ENCODE data around the gene MTREX.

The MTREX gene

DNA sequence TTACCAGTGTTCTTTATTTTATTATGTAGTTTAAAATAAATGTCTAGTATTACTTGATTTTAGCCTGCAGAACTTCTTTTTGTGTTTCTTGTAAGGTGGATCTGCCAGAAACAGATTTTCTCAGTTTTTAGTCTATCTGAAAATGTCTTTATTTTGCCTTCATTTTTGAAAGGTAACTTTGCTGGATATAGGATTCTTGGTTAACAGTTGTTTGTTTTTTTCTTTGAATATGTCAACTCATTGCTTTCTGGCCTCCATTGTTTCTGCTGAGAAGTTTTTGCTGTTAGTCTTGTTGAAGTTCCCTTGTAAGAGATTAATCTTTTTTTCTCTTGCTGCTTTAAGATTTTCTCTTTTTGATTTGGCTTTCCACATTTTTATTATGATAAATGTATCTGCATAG is 75.5 kb downstream of the MTREX start:
- no peak for DNase-seq (ENCODE audit: low read depth)

DNA sequence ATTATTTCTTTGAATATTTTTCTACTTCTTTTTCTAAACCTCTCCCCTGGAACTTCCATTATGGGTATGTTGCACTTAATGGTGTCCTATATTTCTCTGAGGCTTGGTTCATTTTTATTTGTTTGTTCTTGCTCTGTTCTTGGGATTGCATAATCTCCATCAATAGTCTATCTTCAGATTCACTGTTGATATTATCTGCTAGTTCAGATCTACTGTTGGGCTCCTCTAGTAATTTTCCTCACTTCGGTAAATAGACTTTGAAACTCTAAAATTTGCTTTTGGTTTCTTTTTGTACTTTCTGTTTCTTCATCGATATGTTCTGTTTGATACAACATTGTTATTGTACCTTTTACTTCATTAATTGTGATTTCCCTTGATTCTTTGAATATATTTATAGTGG is 76.3 kb downstream of the MTREX start:
- no peak for DNase-seq (ENCODE audit: low read depth)

DNA sequence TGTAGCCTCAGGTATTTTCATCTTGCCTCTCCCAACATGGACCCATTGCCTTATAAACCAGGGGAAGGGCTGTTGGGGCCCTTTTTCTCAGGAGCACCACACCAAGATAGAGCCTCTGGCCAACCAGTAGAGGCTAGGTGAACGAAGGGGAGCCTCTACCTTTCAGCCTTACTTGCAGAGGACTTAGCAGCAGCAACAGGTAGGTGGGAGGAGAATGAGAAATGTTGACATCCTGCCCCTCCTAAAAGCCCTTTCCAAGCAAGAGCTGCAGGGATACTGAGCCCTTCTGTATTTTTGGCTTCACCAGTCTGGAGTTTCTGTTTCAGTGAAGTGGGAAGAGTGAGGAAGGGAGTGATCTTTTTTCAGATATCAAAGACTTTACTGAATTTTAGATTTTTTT is 77.4 kb downstream of the MTREX start:
- DNase-seq (ENCODE audit: low read depth), result no peak

DNA sequence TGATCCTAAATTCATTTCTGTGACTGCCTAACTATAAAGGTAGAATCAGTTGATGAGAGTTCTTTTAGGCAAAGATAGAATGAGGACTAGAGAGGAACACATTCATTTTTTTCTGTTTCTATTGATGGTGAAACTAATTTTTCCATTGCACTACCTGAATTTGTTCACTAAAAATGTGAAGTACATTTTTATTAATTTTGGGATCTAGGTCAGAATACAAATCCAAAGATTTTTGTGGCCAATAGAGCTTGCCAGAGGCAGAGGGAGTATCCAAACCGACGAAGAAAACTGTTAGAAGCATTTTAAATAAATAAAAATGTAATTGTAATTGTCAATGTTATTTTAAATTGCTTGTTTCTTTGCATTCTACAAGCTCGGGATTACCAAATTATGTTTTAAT is 78.1 kb downstream of the MTREX start:
- no peak for DNase-seq (ENCODE audit: low read depth)

DNA sequence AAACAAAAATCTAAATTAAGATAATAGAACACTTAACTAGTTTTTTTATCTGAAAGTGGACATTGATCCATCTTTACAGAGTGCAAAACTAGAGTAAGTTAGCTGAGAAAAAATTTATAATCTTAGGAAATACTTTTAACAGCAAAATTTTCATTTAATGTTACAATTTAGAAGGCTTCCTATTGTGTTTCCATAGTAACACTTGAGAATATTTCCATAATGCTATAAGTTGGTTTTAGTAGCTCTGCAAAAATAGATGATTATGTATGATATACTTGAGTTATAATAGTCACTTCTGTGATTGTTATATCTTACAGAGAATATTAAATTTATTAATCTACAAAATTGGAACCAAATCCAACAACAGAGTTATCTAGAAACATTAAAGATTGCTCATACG is 78.6 kb downstream of the MTREX start:
- no peak for DNase-seq (ENCODE audit: low read depth)

DNA sequence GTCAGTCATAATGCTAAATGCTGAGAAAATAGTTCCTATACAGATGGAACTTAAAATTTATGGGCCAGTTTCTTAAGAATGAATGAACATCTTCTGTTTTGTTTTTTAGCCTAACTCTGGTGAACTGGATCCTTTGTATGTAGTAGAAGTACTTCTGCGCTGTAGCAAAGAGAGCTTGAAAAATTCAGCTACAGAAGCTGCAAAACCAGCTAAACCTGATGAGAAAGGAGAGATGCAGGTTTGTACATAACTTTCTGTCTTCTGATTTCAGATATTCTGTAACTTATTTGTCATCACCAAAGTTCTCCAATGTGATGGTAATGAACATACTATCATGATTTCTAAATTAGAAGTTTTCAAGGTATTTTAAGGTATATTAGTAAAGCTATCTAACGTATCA is 80.1 kb downstream of the MTREX start:
- DNase-seq (ENCODE audit: low read depth), result no peak

DNA sequence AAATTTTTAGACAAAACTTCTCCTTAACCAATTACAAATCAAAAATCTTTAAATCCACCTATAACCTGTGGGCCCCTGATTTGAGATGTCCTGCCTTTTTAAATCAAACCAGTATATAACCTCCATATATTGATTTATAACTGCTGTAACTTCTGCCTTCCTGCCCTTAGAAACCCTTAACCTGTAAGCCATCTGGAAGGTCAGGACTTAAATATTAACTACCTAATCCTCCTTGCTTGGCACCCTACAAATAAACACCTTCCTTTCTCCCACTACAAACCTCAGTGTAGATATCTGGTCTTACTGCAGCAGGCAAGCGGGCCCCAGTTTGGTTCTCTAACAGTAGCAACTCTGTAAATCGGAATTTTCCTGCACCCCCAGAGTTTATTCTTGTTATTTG is 83.9 kb downstream of the MTREX start:
- no peak for DNase-seq (ENCODE audit: low read depth)

DNA sequence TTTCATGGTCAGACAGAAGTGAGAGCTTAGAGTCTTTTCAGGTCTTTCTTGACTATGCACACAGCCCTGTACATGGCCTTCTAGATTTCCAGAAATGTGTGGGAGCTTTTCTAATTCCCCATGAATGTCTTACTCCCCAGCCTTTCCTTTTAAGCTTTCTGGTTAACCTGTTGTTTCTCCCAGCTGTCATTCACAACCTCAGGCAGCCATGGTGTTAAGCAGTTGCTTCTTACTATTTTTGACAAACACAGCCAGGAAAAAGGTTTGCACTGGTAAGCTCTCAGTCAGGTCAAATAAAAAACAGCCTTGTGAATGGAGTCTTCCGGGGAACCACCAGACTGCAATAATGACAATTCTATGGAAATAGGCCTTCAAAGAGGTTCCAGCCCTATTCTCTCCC is 84.9 kb downstream of the MTREX start:
- DNase-seq (ENCODE audit: low read depth), result no peak

DNA sequence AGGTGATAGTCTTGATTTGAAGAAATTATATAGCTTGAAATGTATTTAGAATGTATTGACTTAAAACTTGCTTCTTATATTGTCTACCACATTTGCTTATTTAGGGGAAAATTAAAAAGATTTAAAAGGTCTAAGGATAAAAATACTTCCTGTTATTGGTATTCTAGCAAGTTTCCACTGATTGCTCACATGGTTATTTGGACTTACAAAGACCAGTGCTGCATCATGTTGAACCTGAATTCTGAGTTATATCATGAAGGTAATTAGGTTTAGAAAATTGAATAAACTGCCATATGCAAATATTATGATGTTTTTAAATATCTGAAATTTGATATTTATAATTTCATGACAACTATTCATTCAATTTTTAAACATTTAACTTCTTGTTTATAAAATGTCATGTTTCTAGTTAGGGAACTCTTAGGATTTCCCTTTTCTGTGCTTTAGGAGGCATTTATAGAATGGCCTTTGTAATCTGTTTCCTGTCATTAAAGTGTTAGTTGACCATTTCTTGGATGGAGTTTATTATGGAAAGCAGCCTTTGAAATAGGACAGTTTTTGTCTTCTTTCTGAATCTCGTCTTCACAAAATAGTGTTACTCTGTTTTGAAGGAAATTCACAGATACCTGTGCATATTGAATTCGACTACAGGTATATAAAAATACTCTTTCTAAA is 85.8 kb downstream of the MTREX start:
- no peak for DNase-seq (ENCODE audit: low read depth)

DNA sequence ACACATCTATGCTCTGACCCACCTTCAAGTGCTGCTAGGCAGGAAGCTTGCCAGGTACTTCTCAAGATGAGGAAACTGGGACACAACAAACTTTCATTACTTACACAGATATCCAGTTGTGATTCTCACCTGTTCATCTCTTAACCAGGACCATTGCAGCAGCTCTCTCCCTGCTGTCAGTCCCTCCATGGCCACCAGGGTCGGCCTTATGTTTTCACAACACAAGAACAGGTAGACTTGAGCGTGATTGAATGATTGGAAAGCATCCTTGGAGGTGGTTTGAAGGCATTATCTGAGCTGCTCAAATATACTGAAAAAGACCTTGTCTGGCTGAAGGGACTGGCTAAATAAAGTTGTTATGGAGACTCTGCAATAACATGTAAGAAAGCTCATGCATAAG is 94.4 kb downstream of the MTREX start:
- no peak for DNase-seq (ENCODE audit: low read depth)

DNA sequence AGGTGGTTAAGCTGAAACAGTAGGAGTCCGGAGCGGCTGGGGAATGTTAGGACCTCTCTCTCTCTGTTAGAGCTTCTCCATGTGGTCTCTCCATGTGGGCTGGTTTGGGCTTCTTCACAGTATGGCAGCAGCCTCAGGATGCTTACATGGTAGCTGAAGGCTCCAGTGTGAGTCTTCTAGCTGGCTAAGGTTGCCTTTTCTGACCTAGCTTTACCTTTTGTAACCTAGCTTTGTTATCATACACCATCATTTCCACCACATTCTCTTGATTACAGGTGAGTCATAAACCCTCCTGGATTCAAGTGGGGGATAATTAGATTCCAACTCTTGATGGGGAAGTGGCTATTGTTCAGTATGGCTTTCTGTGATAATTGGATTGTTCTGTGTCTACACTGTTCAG is 98.5 kb downstream of the MTREX start:
- no peak for DNase-seq (ENCODE audit: low read depth)

DNA sequence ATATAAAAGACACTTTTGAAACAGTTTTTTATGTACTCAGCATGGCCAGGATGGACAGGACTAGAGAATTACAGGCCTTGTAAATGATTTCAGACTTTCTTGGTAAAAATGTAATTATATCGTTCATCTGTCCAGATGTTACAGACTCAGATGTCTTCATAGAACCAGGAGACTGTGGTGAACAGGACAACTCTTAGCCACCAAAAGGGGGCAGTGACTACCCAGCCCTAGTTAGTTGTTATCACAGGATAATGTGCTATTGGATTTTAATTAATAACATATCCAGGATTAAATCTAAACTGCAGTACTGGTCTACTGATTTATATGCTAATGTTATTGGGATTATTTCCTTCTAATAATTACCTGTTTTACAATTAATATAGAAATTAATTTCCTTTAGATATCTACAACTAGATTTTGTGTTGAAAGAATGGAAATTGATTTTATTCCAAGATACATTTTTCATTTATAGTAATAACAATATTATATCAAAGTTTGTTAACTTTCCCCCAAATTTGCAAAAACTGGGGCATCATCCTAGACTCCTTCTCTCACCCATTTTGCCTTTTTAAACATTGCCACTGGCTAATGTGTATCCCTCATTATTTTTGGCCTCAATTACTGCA is 99.4 kb downstream of the MTREX start:
- no peak for DNase-seq (ENCODE audit: low read depth)

DNA sequence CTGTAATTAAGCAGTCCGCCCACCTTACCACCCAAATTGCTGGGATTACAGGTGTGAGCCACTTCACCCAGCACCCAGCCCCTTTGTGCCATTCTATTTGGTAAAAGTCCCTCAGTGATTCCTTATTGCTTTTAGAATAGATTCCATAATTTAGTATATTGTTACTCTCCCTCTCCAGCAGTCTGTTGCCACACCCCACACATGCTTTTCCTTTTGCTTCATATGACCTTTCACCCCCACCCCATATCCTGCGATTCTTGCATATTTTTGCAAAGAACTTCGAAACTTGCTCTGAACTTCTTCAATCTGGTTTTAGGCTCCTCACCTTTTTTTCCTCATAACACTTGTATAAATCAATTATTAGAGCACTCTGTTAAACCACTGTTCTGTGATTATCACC is 100.2 kb downstream of the MTREX start:
- no peak for DNase-seq (ENCODE audit: low read depth)

DNA sequence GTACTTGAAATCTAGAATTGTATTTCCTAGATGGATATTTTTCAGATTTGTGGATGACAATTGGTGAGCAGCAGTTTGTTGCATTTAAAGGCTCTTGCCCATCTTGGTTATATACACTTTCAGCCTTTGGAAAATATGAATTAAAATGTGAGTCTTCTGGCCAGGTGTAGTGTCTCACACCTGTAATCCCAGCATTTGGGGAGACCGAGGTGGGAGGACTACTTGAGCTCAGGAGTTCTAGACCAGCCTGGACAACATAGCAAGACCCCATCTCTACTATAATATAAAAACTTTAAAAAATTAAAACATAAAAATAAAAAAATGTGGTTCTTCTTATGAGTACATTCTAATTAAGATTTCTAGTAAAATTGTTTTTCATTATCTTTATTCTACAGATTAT is 102.0 kb downstream of the MTREX start:
- DNase-seq (ENCODE audit: low read depth), result no peak

DNA sequence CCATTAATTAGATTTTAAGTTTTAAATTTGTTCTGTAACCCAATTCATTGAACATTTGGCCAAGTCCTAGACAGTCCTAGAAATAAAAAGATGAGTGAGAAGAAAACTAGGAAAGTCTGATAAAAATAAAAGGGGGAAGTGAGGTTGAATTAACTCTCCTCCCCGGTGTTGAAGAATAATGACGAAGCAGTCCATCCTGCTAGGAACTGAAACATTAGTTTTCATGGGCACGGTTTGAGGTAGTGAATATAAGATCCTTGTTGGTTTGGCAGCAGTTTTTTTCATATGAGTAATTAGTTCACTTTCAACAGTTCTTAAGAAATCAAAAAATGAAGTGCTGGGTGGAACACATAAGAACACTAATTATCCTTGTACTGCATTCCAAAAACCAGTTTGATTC is 103.1 kb downstream of the MTREX start:
- no peak for DNase-seq (ENCODE audit: low read depth)

DNA sequence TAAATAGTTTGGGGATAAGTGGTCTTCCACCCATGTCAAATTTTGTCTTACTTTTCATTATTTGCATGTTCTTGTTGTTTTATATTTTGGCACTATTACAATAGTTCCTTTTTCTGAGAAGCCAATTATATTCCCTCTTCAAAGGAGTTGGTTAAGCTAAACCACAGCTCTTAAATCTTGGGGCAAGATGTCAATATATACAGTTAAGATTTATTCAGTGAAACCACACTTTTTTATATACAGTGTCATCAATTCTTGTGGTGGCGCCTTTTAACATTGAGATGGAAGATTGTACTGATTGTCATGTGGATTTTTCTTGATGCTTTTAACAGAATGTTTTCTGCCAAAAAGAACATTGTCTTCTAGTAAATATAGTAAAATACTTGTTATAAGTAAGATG is 104.1 kb downstream of the MTREX start:
- DNase-seq (ENCODE audit: low read depth), result no peak

DNA sequence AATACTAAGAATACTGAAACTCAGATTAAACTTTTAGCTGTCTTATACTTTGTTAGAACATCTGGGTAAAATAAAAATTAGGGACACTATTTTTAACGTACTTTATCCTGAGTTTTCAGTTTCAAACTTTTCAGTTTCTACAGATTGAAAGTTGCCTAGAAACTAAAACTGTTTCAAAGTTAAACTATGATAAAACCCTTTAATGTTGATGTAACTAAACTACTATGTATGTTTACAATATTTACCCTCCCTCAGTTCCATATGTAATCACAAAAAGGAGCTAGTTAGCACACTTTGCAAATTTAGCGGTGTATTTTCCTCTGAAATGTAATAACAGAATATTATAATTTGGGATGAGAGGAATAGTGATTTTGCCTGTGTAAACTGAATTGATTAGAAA is 105.9 kb downstream of the MTREX start:
- no peak for DNase-seq (ENCODE audit: low read depth)

DNA sequence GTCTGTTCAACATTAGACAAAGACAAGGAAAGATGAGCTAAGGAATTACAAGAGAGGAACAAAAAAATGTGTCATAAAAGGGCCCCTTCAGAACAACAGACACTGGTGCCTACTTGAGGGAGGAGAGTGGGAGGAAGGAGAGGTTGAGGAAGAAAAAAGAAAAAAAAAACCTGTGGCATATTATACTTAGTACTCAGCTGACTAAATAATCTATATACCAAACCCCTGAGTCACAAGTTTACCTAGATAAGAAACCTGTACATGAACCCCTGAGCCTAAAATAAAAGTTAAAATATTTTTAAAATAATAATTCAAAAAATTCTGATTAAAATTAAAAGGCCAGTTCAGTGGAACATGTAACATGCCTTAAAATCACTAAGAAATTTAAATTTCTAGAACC is 107.3 kb downstream of the MTREX start:
- no peak for DNase-seq (ENCODE audit: low read depth)

DNA sequence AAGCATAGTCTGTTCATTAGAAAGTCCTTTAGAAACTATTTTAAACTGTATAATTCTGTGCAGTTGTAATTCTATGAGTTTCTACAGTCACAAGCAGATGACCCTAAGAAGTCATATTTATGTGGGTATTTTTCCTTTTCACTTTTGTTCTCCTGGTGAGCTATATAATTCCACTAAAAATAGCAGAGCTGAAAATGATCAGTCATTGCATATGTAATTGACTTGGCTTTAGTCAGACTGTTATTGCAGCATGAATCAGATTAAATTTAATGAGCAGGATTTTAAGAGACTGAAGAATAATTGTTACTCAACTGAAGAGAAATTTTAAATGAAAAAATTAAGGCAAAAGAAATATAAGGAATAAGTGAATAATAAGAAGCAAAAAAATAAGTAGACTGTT is 108.5 kb downstream of the MTREX start:
- no peak for DNase-seq (ENCODE audit: low read depth)

DNA sequence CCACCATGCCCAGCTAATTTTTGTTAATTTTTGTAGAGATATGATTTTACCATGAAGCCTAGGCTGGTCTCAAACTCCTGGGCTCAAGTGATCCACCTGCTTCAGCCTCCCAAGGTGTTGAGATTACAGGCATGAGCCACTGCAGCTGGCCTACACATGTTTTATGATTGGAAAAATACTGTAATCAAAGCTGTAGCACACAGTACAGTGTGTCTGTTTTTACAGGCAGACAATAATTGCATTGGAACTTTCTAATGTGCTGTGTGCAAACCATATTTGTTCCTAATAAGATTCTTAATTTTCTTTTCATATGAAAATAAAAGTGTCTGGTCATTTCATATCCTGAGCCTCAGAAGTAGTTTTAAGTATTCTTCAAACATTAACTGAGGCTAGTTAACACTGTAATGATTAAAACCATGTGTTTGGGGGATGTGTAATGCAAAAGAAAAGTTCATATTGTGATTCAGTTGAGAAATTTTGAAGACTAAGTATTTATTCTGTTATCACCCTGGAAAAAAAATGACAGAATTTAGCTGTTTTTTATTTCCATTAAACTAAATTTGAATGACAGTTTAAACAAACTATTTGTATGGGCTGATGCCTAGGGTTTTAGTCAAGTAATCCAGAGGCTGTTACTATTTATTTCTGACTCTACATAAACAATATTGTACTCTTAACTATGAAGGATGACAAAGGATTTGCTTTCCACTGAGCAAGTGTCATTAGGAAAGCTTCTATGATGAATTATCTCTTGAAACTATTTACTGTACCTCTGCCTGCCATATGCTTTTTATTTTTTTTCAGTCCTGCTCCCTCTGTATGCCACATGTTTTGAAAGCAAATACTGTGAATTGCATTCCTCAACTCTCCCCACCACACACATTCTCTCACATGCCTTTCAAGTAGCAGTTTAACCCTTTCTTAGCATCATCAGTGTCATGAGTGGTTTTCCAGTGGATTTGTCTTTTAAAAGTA is 111.5 kb downstream of the MTREX start:
- DNase-seq (ENCODE audit: low read depth), result no peak

DNA sequence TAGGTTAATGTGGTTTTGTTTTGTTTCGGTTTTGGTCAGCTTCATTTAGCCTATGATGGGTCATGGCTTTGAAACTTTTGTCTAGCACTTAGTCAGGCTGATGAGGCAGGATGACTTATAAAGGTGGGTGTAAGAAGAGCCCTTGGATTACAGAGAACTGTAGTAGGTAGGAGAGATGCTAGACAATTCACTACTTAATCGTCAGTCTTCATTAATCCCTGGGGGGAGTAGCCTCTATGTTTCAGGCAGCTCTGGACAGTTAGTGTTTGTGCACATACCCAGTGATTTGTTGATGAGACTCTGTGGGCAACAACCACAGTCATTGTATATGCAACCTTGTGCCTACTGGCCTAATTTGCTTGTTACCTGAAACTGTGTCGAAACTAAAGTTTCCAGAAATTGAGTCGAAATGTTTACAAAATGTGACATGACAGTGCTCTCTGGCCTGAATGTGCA is 113.3 kb downstream of the MTREX start:
- DNase-seq (ENCODE audit: low read depth), result no peak

DNA sequence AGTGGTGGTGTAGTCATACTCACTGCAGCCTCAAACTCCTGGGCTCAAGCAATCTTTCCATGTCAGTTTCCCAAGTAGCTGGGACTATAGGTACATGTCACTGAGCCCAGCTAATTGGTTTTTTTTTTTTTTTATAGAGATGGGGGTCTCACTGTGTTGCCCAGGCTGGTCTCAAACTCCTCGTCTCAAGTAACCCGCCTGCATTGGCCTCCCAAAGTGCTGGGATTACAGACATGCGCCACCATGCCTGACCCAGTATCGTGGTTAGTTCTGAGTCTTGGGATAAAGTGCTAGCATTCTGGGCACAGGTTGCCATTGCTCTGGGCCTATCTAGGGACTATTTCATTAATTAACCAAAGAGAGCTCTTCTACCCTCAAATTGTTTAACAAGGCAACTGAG is 118.7 kb downstream of the MTREX start:
- no peak for DNase-seq (ENCODE audit: low read depth)

DNA sequence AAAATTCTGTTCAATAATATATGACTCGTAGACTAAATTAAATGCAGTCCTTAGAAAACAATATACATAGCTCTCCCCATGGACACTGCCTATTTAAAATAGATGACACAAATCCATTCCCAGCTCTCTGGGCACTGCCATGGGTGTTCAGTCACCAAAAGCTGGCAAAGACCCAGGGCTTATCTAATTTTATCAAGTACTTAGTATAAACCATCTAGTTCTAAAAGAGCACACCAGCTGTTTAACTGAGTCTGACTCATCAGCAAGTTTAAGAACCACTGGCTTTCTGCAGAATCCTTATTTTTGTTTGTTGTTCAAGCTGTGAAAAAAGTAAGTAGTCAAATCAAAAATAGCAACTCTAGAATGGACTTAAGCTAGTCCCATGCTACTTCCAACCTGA is 119.4 kb downstream of the MTREX start:
- no peak for DNase-seq (ENCODE audit: low read depth)

Data from stimulated activated CD8-positive, alpha-beta memory T cell treated with anti-CD3 and anti-CD28 coated beads, Interleukin-15, amount 100 ng/mL, for 1 hour (primary cell).